HCT116 (cell line): ENCODE data around the gene PKNOX2. TPM values are rescaled to one million over a fixed set of nuclear protein-coding genes. Genes with fewer than 3 reads are reported as not detected.

Experiments used
- ATAC-seq: fragments of 200-7000 bp; cut with Tn5 transposase; 2 replicates; pipeline ENCODE4 v1.9.1; 2020; ENCODE audit warnings: mild to moderate bottlenecking, moderate library complexity
- BruUV-seq: library from RNA; stranded (reverse); fragments of 400-500 nt; replicated peaks from 2 replicates; lab custom pipeline; 2021; lab: Mats Ljungman, UMichigan
- CTCF ChIA-PET: fragments of 300-600 bp; sonication (Branson Sonifier 250); formaldehyde crosslinking; loops from one replicate; lab custom pipeline; 2021; ENCODE audit warnings: antibody characterized with exemption; lab: Charles Lee
- POLR2A ChIA-PET: fragments of 300-600, 350-600 bp; sonication (Branson Sonifier 250); formaldehyde crosslinking; loops from one replicate; lab custom pipeline; 2021; ENCODE audit warnings: antibody characterized with exemption; lab: Charles Lee
- RAD21 ChIA-PET, 2 experiments: fragments of 300-600 bp; sonication (Branson Sonifier 250); formaldehyde crosslinking; loops; one replicate each; lab custom pipeline; 2023; ENCODE audit warnings: low total read pairs in 2 of 2; ENCODE audit not compliant: uncharacterized antibody in 2 of 2, unreplicated experiment in 2 of 2, low non-redundant PET in 1 of 2; lab: Charles Lee
- DNase-seq: peaks from one replicate; pipeline ENCODE4 v3.0.0-alpha.2; 2010; ENCODE audit warnings: low read depth, low spot score
- H2AFZ ChIP-seq: fragments of 200-600 bp; shearing (Covaris generic), sonication (generic); 2 replicates; pipeline ENCODE4 v1.6.1; 2017; ENCODE audit warnings: low read depth, mixed run types, mixed read lengths, antibody characterized with exemption, low read length; ENCODE audit not compliant: poor library complexity, severe bottlenecking
- H3K27ac ChIP-seq: 2 replicates; pipeline ENCODE4 v1.5.1; 2012; ENCODE audit warnings: low read depth, low read length
- H3K27me3 ChIP-seq: fragments of 200-600 bp; sonication (generic); 2 replicates; pipeline ENCODE4 v1.6.1; 2016; ENCODE audit warnings: mixed run types, low read length, mixed read lengths; ENCODE audit not compliant: insufficient read depth
- H3K36me3 ChIP-seq, 2 experiments: fragments of 200-500 bp in 1 of 2; fragments of 200-600 bp in 1 of 2; sonication (Bioruptor generic) in 1 of 2; sonication (generic) in 1 of 2; 2 replicates each; pipeline versions ENCODE4 v1.5.1 to v1.6.1; 2014 to 2016; ENCODE audit warnings: low read length in 2 of 2, inconsistent platforms in 1 of 2, mixed read lengths in 1 of 2, mixed run types in 1 of 2; ENCODE audit not compliant: insufficient read depth in 2 of 2, control insufficient read depth in 1 of 2
- H3K4me1 ChIP-seq, 2 experiments: fragments of 200-600 bp in 1 of 2; sonication (generic) in 1 of 2; 2 replicates each; pipeline versions ENCODE4 v1.5.1 to v1.6.1; 2012 to 2017; ENCODE audit warnings: low read length in 2 of 2, inconsistent platforms in 1 of 2, mild to moderate bottlenecking in 1 of 2, mixed read lengths in 1 of 2, mixed run types in 1 of 2, moderate library complexity in 1 of 2; ENCODE audit not compliant: insufficient read depth in 2 of 2, control insufficient read depth in 1 of 2
- H3K4me2 ChIP-seq: fragments of 200-600 bp; sonication (generic); 2 replicates; pipeline ENCODE4 v1.6.1; 2017; ENCODE audit warnings: mixed run types, low read length, mixed read lengths
- H3K4me3 ChIP-seq, 2 experiments: fragments of 200-600 bp in 1 of 2; sonication (generic) in 1 of 2; replicated peaks in 1 of 2; 2 replicates each; pipeline ENCODE4 v1.5.1; 2011 to 2016; ENCODE audit warnings: low read length in 2 of 2, control low read depth in 1 of 2, low read depth in 1 of 2, mild to moderate bottlenecking in 1 of 2, mixed read lengths in 1 of 2, mixed run types in 1 of 2
- H3K79me2 ChIP-seq: fragments of 200-600 bp; sonication (generic); 2 replicates; pipeline ENCODE4 v1.6.1; 2017; ENCODE audit warnings: mild to moderate bottlenecking, mixed run types, low read length, moderate library complexity, mixed read lengths; ENCODE audit not compliant: insufficient read depth
- H3K9ac ChIP-seq: fragments of 200-600 bp; sonication (generic); 2 replicates; pipeline ENCODE4 v1.6.1; 2016; ENCODE audit warnings: low read length, mixed read lengths
- H3K9me2 ChIP-seq: fragments of 200-600 bp; sonication (generic), shearing (Covaris generic); 2 replicates; pipeline ENCODE4 v1.6.1; 2017; ENCODE audit warnings: mixed run types, mild to moderate bottlenecking, moderate library complexity; ENCODE audit not compliant: insufficient read depth
- H3K9me3 ChIP-seq, 2 experiments: fragments of 200-500 bp in 1 of 2; fragments of 200-600 bp in 1 of 2; sonication (Bioruptor generic) in 1 of 2; sonication (generic) in 1 of 2; 2 replicates each; pipeline ENCODE4 v1.6.1; 2014 to 2017; ENCODE audit warnings: low read length in 2 of 2, mixed read lengths in 2 of 2, inconsistent platforms in 1 of 2, low read depth in 1 of 2, mild to moderate bottlenecking in 1 of 2, mixed run types in 1 of 2, moderate library complexity in 1 of 2; ENCODE audit not compliant: control insufficient read depth in 1 of 2, insufficient read depth in 1 of 2
- H4K20me1 ChIP-seq: fragments of 200-600 bp; sonication (generic), shearing (Covaris generic); 2 replicates; pipeline ENCODE4 v1.6.1; 2017; ENCODE audit warnings: mixed run types, mild to moderate bottlenecking, moderate library complexity; ENCODE audit not compliant: insufficient read depth
- CEBPB ChIP-seq: IDR thresholded peaks from 2 replicates; pipeline ENCODE4 v1.6.1; 2012; ENCODE audit warnings: low read depth
- CTCF ChIP-seq, 3 experiments: fragments of 200-600 bp in 1 of 3; sonication (generic) in 1 of 3; IDR thresholded peaks in 2 of 3; conservative IDR thresholded peaks in 1 of 3; 2 replicates each; pipeline ENCODE4 v1.5.1; 2012 to 2017; ENCODE audit warnings: low read depth in 2 of 3, low read length in 2 of 3, antibody characterized with exemption in 1 of 3, borderline replicate concordance in 1 of 3, control low read depth in 1 of 3, mild to moderate bottlenecking in 1 of 3, mixed read lengths in 1 of 3, mixed run types in 1 of 3, moderate library complexity in 1 of 3; ENCODE audit not compliant: insufficient read depth in 1 of 3
- EGR1 ChIP-seq: IDR thresholded peaks from 2 replicates; pipeline ENCODE4 v1.6.1; 2012; ENCODE audit warnings: low read depth
- ELF1 ChIP-seq: IDR thresholded peaks from 2 replicates; pipeline ENCODE4 v1.6.1; 2012; ENCODE audit warnings: low read depth, borderline replicate concordance
- EZH2 ChIP-seq: fragments of 200-600 bp; sonication (generic); IDR thresholded peaks from 2 replicates; pipeline ENCODE4 v1.6.1; 2017; ENCODE audit warnings: antibody characterized with exemption, mixed run types
- FOSL1 ChIP-seq: IDR thresholded peaks from 2 replicates; pipeline ENCODE4 v1.6.1; 2012; ENCODE audit warnings: low read depth
- POLR2AphosphoS5 ChIP-seq: IDR thresholded peaks from 2 replicates; pipeline ENCODE4 v1.6.1; 2011; ENCODE audit warnings: mild to moderate bottlenecking, low read depth, low read length, moderate library complexity
- RAD21 ChIP-seq: IDR thresholded peaks from 2 replicates; pipeline ENCODE4 v1.6.1; 2012; ENCODE audit warnings: low read depth, mild to moderate bottlenecking
- SP1 ChIP-seq: IDR thresholded peaks from 2 replicates; pipeline ENCODE4 v1.6.1; 2012; ENCODE audit warnings: low read depth
- SRF ChIP-seq: IDR thresholded peaks from 2 replicates; pipeline ENCODE4 v1.6.1; 2012; ENCODE audit warnings: low read depth
- TCF7L2 ChIP-seq: IDR thresholded peaks from 2 replicates; pipeline ENCODE4 v1.7.0; 2011; ENCODE audit warnings: borderline replicate concordance, inconsistent platforms; ENCODE audit not compliant: insufficient read depth, insufficient read length; ENCODE audit errors: extremely low read depth
- YY1 ChIP-seq: IDR thresholded peaks from 2 replicates; pipeline ENCODE4 v1.6.1; 2011; ENCODE audit warnings: low read length, low read depth, moderate library complexity, mild to moderate bottlenecking; ENCODE audit not compliant: insufficient replicate concordance; ENCODE audit errors: extremely low read depth
- intact Hi-C: fragments of 100-400 bp; cut with micrococcal nuclease; formaldehyde crosslinking; loops from 2 replicates; pipeline ENCODE4 v1.10.0; 2022
- total RNA-seq: library from RNA; stranded (reverse); gene quantifications from one replicate; pipeline ENCODE4 v1.2.1, GENCODE V29; 2021; ENCODE audit not compliant: unreplicated experiment

Gene PKNOX2
- total RNA-seq, 1 experiment from 2014 or later, result 0.20 TPM

GRCh38 chr11:125304876-125305275, 140.3 kb downstream of the PKNOX2 start:
- H3K9me2 ChIP-seq, result no peaks in the 10 kb centered on the region
- ATAC-seq, result no peak
- H4K20me1 ChIP-seq, result no peaks in the 10 kb centered on the region
- H3K27ac ChIP-seq, result no peak overlapping the region
- TF ChIP-seq SRF (no peak), ELF1 (no peak), SP1 (no peak), FOSL1 (no peak), CTCF (IDR thresholded peaks at IDR 0.05 in 2 of 3, conservative IDR thresholded peaks at IDR 0.05 in 1 of 3; ENCODE audit: borderline replicate concordance in 1 of 3, insufficient read depth in 1 of 3, low read depth in 2 of 3, low read length in 2 of 3) (no peak), EGR1 (no peak), EZH2 (no peak), CEBPB (no peak), RAD21 (no peak), POLR2AphosphoS5 (no peak), TCF7L2 (no peak), YY1 (no peak)
- TF ChIP-seq, all 23 proteins: peak for 0
- intact Hi-C loops, result no loop called here
- RAD21 ChIA-PET, result no interaction called here
- no peak overlapping the region for H2AFZ ChIP-seq
- H3K79me2 ChIP-seq, result no peaks in the 10 kb centered on the region
- CTCF ChIA-PET, result interaction anchor here (0.6 to 1.1 kb wide), 2 partner anchors 41 to 124 kb away, joined by 3 read pairs; no protein-coding TSS in a partner anchor
- no peak overlapping the region for H3K4me3 ChIP-seq
- H3K36me3 ChIP-seq, result no peaks in the 10 kb centered on the region
- H3K27me3 ChIP-seq, result no peaks in the 10 kb centered on the region
- H3K4me1 ChIP-seq, result peaks cover 5 to 10% of the 10 kb centered on the region in 2 experiments; a peak in 2 of 4 replicates
- H3K9ac ChIP-seq, result no peak overlapping the region
- H3K4me2 ChIP-seq, result no peak overlapping the region
- no peak for DNase-seq
- no TSS peak for BruUV-seq
- POLR2A ChIA-PET, result no interaction called here
- no peaks in the 10 kb centered on the region for H3K9me3 ChIP-seq
